Measurements from ENCODE around the gene IFNA21.
A peak's percentile ranks its signal among the peaks of the same experiment; 100 is the strongest.
"Not testable (repeated sequence)": the region's sequence is repeated elsewhere in the genome, so short reads cannot be mapped to it uniquely, and the experiment has no call there.

Gene IFNA21

DNA sequence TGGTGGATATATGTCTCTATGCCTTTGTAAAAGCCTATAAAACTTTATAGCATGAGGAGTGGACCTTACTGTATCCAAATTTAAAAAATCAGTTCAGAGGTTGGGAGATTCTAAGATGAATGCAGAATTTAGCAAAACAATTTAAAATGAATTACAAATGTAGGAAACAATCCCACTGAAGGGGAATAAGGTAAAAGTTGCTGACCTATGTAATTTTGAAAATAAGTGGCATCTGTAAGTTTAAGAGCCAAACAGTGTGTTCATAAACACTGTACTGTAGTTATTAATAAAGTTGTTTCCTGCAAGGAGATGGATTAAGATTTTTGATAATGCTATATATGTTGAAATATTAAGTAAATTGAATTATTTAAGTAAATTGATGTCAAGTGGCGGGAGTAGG lies 29.4 kb downstream of the IFNA21 start:
- DNase-seq = no peak

DNA sequence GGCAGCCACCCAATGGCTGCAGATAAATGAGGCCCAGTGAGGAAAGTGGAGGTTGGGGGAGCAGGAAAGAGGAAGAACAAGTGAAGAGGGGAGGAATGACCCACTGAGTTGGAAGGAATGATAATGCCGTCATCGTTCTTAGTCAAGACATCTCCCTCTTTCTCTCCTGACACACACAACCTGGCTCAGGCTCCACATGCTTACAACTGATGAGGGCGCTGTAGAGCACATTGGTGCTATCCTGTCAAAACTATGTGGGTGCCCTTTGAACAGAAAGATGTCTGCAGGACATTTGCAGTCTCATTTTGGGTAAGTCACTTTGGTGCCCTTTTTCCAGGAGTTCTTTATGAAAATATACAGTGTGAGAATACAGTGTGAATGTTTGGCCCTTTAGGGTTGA lies 30.7 kb downstream of the IFNA21 start:
- DNase-seq = no peak

DNA sequence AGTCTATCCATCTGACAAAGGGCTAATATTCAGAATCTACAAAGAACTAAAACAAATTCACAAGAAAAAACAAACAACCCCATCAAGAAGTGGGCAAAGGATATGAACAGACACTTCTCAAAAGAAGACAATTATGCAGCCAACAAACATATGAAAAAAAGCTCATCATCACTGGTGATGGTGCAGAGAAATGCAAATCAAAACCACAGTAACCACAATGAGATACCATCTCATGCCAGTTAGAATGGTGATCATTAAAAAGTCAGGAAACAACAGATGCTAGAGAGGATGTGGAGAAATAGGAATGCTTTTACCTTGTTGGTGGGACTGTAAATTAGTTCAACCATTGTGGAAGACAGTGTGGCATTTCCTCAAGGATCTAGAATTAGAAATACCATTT lies 38.3 kb downstream of the IFNA21 start:
- DNase-seq = not testable (repeated sequence)

DNA sequence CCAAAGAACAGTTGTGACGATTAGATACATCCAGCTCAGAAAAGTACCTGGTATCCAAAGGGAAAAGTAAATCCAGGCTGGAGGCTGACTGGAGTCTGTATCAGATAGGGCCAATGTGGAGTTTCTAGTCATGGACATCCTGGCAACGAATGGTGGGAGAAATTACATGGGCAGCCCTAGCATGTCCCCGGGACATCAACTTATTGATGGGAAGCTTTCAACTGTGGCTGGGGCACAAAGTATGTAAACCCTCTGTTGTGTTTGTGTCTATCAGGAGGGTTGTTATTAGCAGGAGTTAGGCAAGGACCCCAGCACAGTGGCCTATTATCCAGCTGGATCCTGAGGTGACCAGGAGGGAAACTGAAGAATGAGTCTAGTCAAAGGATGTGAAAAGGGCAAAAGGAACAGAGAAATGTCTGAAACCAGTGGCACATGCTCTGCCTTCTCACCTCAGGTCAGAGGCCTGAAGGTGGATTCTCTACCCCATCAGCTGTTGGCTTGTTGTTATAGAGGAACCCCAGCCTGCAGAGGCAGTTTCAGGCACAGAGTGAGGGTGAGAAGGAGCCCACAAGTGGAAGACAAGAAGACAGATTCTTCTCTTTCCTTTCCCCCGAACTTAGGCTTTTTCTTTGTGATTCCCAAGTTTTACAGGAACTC lies 44.7 kb downstream of the IFNA21 start:
- DNase-seq = no peak

DNA sequence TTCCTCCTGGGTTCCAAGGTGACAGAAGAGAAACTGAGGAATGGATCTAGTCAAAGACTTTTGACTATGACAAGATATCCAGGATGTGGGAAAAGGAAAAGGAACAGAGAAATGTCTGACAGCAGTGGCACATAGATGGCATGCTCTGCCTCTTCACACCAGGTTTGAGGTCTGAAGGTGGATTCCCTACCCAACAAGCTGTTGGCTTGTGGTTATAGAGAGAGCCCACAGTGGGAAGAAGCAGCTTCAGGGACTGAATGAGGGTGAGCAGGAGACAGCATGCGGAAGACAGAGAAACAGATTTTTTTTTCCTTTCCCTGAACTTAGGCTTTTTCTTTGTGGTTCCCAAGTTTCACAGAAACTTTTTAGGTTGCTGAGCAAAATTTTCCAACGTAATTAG lies 45.4 kb downstream of the IFNA21 start:
- DNase-seq = no peak

DNA sequence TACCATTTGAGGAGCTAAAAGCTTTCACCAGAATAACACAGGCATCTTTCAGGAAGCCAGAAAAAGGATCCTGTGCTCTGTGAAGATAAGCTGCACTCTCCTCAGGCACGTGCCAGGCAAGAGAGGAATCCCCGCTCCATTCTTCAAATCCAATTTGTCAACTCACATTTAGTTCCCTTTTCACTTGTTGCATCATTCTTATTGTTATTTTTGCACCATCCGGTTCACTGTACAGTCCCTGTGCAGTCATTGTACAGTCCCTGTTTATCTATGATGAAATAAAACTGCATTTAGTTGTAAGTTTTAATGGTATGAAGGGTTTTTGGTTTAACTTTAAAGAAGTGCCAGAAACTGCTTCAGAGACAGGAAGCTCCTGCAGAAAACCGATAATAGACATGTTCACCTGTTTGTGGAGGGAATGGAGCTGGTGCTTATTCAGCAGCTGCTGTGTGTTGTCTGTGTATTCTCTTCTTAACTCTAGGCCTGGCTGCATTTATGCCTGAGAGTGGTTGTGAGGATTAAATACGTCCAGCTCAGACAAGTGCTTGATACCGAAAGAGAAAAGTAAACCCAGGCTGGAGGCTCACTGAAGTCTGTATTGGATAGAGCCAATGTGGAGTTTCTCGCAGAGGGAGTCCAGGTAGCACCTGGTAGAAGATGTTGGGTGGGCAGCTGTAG lies 47.2 kb downstream of the IFNA21 start:
- DNase-seq = peak; percentile 67

Data from hematopoietic multipotent progenitor cell treated with erythropoietin and hydrocortisone succinate and interleukin-3 and kit ligand, for 8 days (in vitro differentiated cells).